ENCODE results near the gene ANKRD6.
"Not testable (repeated sequence)": the region's sequence is repeated elsewhere in the genome, so short reads cannot be mapped to it uniquely, and the experiment has no call there.

ANKRD6 gene

DNA sequence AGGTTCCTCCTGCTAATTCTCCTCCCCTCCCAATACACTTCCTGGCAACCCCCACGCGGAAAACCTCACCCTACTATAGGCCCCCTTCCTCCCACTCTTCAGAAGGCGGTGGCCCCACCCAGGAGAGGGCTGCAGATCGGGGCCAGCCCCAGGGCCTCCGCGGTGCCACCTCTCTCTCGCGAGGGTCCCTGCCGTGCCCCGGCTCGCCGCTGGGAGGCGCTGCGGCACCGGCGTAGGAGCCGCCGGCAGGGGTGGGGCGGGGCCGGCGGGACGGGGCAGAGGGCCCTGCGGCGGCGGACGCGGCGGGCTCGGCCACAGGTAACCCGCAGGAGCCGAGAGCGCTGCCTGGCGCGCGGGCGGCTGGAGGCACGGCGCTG lies at the start of gene ANKRD6:
Gene ANKRD6, plus strand, starts transcription at position 278 of the 377 bp plus-strand sequence. CDS start 133,825 bp downstream, outside the sequence.
- DNase-seq = peak; percentile 15

DNA sequence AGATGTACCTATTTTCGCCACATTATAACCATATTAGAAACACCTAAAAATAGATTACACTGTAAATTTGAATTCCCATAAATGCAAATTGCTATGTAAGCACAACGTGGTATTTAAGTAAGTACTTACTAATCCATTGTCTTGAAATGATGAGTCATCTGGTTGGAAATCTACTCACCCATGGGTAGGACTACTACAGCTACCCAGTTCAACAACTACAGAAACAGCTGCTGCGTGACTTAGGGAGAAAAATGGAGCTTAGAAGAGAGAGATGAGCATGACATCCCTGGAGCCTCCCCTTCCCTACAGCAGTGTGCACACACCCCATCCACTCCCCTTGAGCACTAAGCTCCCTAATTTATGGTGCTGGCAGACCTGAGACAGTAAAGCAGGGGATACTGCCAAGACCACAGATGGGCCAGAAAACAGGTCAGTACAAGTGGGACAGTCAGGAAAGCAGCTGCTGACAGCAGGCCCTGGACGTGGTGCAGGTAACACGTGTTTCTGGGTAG lies 47.7 kb upstream of the ANKRD6 start:
- peak; percentile 53 for DNase-seq

GRCh38 chr6:89385846-89386245 lies 47.1 kb upstream of the ANKRD6 start:
- no peak for DNase-seq

DNA sequence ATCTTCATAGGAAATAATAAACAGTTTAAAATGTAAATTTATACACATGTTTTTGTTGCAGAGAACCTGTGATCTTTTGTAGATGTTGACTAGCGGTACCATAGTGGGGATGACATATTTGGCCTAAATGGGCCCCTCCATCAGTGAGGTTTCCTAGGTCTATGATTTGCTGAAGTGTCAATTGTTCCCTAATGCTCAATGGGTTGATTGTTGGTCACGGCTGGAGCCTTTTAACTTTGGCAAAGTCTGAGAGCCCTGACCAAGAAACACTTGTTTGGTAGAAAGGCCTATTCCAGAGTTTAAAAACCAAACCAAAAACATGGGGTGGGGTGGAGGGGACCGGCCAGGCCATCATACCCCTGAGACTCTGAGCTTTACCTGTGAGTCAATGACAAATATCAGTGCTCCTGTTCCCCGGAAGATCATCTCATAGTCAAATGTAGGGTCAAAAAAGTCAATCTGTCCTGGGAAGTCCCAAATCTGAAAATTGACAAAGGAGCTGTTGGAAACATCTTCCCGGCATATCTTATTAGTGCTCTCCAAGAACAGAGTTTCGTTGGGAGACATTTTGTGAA lies 45.9 kb upstream of the ANKRD6 start:
- DNase-seq = no peak

GRCh38 chr6:89387516-89388201 lies 45.3 kb upstream of the ANKRD6 start:
- no peak for DNase-seq

DNA sequence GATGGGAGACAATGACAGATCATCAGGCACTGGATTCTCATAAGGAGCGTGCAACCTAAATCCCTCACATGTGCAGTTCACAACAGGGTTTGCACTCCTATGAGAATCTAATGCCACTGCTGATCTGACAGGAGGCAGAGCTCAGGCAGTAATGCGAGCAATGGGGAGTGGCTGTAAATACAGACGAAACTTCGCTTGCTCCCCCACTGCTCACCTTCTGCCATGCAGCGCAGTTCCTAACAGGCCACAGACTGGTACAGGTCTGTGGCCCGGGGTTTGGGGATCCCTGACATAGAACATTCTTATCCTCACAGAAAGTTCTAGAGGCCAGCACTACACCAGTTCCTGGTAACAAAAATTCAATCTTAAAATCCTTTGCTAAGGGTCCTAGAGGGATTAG lies 44.1 kb upstream of the ANKRD6 start:
- DNase-seq = no peak

DNA sequence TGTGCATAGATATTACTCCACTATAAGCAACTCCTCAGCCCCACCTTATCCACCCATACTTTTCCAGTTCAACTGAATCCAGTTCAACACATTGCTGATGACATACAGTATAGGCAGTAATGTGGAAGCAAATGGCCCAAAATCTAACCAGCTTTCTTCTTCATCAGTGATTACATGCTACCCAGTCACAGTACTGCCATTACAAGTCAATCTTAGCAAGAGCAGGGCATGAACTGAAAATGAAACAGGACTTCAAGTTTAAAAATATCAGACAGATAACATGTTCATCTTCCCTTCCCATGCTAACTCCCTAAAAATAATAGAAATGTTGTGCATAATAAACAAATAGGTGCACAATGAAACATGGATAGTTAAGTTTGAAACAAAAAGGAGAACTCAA lies 40.1 kb upstream of the ANKRD6 start:
- DNase-seq = no peak

DNA sequence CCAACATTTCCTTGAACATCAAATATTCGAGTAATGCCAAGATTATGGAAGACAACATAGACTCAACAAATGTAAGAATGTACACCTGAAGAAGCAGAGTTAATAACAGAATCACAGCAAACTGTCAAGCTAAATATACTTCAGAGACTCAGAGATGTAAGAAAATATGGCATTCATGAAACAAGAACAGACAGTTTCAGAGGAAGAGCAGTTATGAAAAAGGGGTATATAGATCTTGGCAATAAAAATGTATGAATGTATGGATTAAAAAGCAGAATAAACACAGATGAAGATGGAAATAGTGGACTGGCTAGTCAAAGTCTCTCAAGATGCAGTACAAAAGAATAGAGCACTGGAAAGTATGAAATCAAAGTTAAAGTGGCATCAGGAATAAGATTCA lies 39.3 kb upstream of the ANKRD6 start:
- DNase-seq = no peak

GRCh38 chr6:89397884-89398283 lies 35.1 kb upstream of the ANKRD6 start:
- DNase-seq = not testable (repeated sequence)

DNA sequence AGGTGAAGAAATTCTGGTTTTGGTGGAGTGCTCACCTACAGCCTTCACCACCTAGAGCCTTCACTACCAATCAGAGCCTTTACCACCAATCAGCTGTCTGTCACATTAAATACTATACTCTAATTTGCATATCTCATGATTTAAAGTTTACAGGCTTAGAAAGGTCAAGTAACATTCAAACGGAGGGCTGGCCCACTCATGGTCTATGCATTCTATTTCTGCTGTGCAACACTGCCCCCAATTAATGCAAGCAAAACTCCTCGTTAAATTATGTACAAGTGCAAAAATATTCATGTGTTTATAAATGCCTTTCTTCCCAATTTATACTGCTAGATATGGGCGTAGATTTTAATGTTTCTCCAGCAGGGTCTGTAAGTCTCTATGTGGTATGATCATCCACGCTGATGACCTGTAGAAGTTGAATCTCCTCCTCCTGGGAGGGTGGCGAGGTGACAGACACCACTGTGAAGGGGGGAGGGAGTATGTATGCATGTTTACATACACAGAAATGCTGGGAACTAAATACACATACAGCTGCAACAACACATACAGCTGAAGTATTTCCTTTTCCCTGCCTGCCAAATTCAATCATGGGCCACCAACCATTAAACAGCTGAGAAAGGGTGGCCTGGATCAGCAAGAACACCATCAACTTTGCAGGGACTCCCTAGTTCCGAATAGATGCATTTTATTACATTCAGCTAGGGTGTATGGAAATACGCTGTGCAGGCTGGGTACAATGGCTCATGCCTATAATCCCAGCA lies 34.0 kb upstream of the ANKRD6 start:
- peak; percentile 14 for DNase-seq

DNA sequence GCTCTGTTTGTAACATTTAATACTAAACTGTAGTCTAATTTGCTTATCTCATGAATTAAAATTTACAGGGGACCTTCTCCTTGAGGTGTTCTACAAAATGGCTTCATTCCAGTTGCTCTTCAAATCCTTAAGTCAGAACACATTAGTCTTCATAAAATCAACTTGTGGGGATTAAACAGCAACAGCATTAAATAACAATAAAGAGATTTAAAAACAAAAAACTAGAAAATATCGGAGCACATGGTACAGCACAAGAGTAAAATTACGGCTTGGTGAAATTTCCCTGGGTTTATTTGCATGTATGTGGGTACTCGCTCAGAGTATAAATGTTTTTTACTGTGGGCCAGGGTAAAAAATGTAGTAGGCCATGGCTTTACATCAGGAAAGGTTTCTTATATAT lies 32.9 kb upstream of the ANKRD6 start:
- DNase-seq = no peak

GRCh38 chr6:89400912-89401399 lies 32.0 kb upstream of the ANKRD6 start:
- DNase-seq = no peak

DNA sequence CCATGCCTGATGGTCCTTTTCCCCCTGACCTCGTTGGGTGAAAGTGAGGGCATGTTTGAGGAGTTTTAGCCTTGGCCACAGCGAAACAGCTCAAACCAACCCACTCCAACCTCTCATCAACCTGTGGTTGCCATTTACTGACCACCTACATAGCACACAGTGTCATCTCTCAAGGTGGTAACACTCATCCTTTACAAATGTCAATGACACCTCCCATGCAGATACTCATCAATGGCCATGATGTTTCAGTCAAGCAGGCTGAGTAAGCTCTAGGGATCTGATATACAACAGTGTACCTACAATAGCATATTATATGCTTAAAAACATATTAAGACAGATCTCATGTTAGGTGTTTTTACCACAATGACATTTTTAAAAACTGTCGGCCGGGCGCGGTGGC lies 30.2 kb upstream of the ANKRD6 start:
- no peak for DNase-seq

DNA sequence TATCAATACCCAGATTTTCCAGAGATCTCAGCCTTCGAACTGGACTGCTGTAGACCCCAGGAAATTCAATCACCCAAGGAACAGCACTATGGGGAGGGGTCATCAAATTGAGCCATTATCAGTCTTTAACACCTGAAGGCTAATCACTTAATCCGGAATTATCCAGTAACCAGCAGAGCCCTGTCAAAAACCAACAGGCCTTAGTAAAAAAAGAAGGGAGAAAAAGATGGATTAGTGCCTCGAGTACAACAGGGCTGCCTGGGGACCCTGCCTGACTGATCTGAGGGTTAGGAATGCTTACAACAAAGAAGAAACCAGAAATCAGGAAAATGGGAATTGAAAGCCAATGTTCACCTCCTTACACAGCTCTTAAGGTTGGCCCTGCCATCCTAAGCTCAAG lies 28.4 kb upstream of the ANKRD6 start:
- DNase-seq = no peak

DNA sequence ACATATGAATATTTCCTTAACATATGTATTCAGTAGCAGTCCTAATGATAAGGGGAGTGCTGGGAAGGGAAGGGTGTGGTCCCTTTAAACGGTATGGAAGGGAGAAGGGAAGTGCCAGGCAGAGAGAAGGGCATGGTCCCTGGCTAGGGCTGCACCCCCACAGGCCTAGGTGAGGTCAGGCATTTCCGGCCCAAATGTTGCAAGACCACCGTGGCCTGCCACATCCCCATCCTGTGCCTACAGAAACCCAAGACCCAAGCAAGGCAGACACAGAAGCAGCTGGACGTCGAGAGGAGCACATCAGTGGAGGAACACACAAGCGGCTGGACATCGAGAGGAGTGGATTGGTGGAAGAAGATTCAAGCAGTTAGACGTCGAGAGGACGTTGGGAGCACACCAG lies 26.8 kb upstream of the ANKRD6 start:
- no peak for DNase-seq

- no peak for DNase-seq
These were observed 23.4 kb upstream of the ANKRD6 start for GRCh38 chr6:89409461-89410035.

GRCh38 chr6:89410231-89410761 lies 22.7 kb upstream of the ANKRD6 start:
- no peak for DNase-seq

GRCh38 chr6:89410788-89411144 lies 22.2 kb upstream of the ANKRD6 start:
- no peak for DNase-seq

- no peak for DNase-seq
These were observed 21.5 kb upstream of the ANKRD6 start for GRCh38 chr6:89411145-89412070.

- peak; percentile 53 for DNase-seq
These were observed 20.6 kb upstream of the ANKRD6 start, which contains the start of gene RRAGD for GRCh38 chr6:89412071-89413005. Gene RRAGD (minus strand): TSS chr6:89412273. CDS start chr6:89411993, 280 bp downstream.

DNA sequence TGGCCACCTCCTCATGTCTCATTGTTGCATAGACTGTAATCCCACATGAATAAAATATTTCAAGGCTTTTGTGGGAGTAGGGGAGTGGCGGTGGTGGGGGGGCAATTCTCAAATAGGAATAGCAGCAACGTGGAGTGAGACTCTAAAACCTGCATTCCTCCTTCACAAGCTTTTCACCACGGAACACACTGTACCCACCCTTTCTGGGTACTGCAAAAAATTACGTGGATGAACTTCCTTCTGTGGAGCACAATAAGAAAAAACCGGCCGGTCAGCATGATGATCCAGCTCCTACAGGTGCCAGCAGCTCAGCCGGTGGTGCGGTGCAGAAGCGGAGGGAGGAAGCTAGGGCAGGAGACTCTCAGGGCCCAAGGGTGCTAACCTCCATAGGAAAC lies 19.9 kb upstream of the ANKRD6 start:
- DNase-seq = no peak
